HCT116 (cell line): Measurements from ENCODE around the gene PCSK2. TPM values are rescaled to one million over a fixed set of nuclear protein-coding genes. Genes with fewer than 3 reads are reported as not detected.

Experiments
- ATAC-seq: fragments of 200-7000 bp; cut with Tn5 transposase; 2 replicates; pipeline ENCODE4 v1.9.1; 2020; ENCODE audit warnings: mild to moderate bottlenecking, moderate library complexity
- BruUV-seq: library from RNA; stranded (reverse); fragments of 400-500 nt; replicated peaks from 2 replicates; lab custom pipeline; 2021; lab: Mats Ljungman, UMichigan
- CTCF ChIA-PET: fragments of 300-600 bp; sonication (Branson Sonifier 250); formaldehyde crosslinking; loops from one replicate; lab custom pipeline; 2021; ENCODE audit warnings: antibody characterized with exemption; lab: Charles Lee
- POLR2A ChIA-PET: fragments of 300-600, 350-600 bp; sonication (Branson Sonifier 250); formaldehyde crosslinking; loops from one replicate; lab custom pipeline; 2021; ENCODE audit warnings: antibody characterized with exemption; lab: Charles Lee
- RAD21 ChIA-PET, 2 experiments: fragments of 300-600 bp; sonication (Branson Sonifier 250); formaldehyde crosslinking; loops; one replicate each; lab custom pipeline; 2023; ENCODE audit warnings: low total read pairs in 2 of 2; ENCODE audit not compliant: uncharacterized antibody in 2 of 2, unreplicated experiment in 2 of 2, low non-redundant PET in 1 of 2; lab: Charles Lee
- DNase-seq: peaks from one replicate; pipeline ENCODE4 v3.0.0-alpha.2; 2010; ENCODE audit warnings: low read depth, low spot score
- H2AFZ ChIP-seq: fragments of 200-600 bp; shearing (Covaris generic), sonication (generic); 2 replicates; pipeline ENCODE4 v1.6.1; 2017; ENCODE audit warnings: low read depth, mixed run types, mixed read lengths, antibody characterized with exemption, low read length; ENCODE audit not compliant: poor library complexity, severe bottlenecking
- H3K27ac ChIP-seq: 2 replicates; pipeline ENCODE4 v1.5.1; 2012; ENCODE audit warnings: low read depth, low read length
- H3K27me3 ChIP-seq: fragments of 200-600 bp; sonication (generic); 2 replicates; pipeline ENCODE4 v1.6.1; 2016; ENCODE audit warnings: mixed run types, low read length, mixed read lengths; ENCODE audit not compliant: insufficient read depth
- H3K36me3 ChIP-seq, 2 experiments: fragments of 200-500 bp in 1 of 2; fragments of 200-600 bp in 1 of 2; sonication (Bioruptor generic) in 1 of 2; sonication (generic) in 1 of 2; 2 replicates each; pipeline versions ENCODE4 v1.5.1 to v1.6.1; 2014 to 2016; ENCODE audit warnings: low read length in 2 of 2, inconsistent platforms in 1 of 2, mixed read lengths in 1 of 2, mixed run types in 1 of 2; ENCODE audit not compliant: insufficient read depth in 2 of 2, control insufficient read depth in 1 of 2
- H3K4me1 ChIP-seq, 2 experiments: fragments of 200-600 bp in 1 of 2; sonication (generic) in 1 of 2; 2 replicates each; pipeline versions ENCODE4 v1.5.1 to v1.6.1; 2012 to 2017; ENCODE audit warnings: low read length in 2 of 2, inconsistent platforms in 1 of 2, mild to moderate bottlenecking in 1 of 2, mixed read lengths in 1 of 2, mixed run types in 1 of 2, moderate library complexity in 1 of 2; ENCODE audit not compliant: insufficient read depth in 2 of 2, control insufficient read depth in 1 of 2
- H3K4me2 ChIP-seq: fragments of 200-600 bp; sonication (generic); 2 replicates; pipeline ENCODE4 v1.6.1; 2017; ENCODE audit warnings: mixed run types, low read length, mixed read lengths
- H3K4me3 ChIP-seq, 2 experiments: fragments of 200-600 bp in 1 of 2; sonication (generic) in 1 of 2; replicated peaks in 1 of 2; 2 replicates each; pipeline ENCODE4 v1.5.1; 2011 to 2016; ENCODE audit warnings: low read length in 2 of 2, control low read depth in 1 of 2, low read depth in 1 of 2, mild to moderate bottlenecking in 1 of 2, mixed read lengths in 1 of 2, mixed run types in 1 of 2
- H3K79me2 ChIP-seq: fragments of 200-600 bp; sonication (generic); 2 replicates; pipeline ENCODE4 v1.6.1; 2017; ENCODE audit warnings: mild to moderate bottlenecking, mixed run types, low read length, moderate library complexity, mixed read lengths; ENCODE audit not compliant: insufficient read depth
- H3K9ac ChIP-seq: fragments of 200-600 bp; sonication (generic); 2 replicates; pipeline ENCODE4 v1.6.1; 2016; ENCODE audit warnings: low read length, mixed read lengths
- H3K9me2 ChIP-seq: fragments of 200-600 bp; sonication (generic), shearing (Covaris generic); 2 replicates; pipeline ENCODE4 v1.6.1; 2017; ENCODE audit warnings: mixed run types, mild to moderate bottlenecking, moderate library complexity; ENCODE audit not compliant: insufficient read depth
- H3K9me3 ChIP-seq, 2 experiments: fragments of 200-500 bp in 1 of 2; fragments of 200-600 bp in 1 of 2; sonication (Bioruptor generic) in 1 of 2; sonication (generic) in 1 of 2; 2 replicates each; pipeline ENCODE4 v1.6.1; 2014 to 2017; ENCODE audit warnings: low read length in 2 of 2, mixed read lengths in 2 of 2, inconsistent platforms in 1 of 2, low read depth in 1 of 2, mild to moderate bottlenecking in 1 of 2, mixed run types in 1 of 2, moderate library complexity in 1 of 2; ENCODE audit not compliant: control insufficient read depth in 1 of 2, insufficient read depth in 1 of 2
- H4K20me1 ChIP-seq: fragments of 200-600 bp; sonication (generic), shearing (Covaris generic); 2 replicates; pipeline ENCODE4 v1.6.1; 2017; ENCODE audit warnings: mixed run types, mild to moderate bottlenecking, moderate library complexity; ENCODE audit not compliant: insufficient read depth
- CBX3 ChIP-seq: IDR thresholded peaks from 2 replicates; pipeline ENCODE4 v1.6.1; 2012; ENCODE audit warnings: low read depth
- CTCF ChIP-seq, 3 experiments: fragments of 200-600 bp in 1 of 3; sonication (generic) in 1 of 3; IDR thresholded peaks in 2 of 3; conservative IDR thresholded peaks in 1 of 3; 2 replicates each; pipeline ENCODE4 v1.5.1; 2012 to 2017; ENCODE audit warnings: low read depth in 2 of 3, low read length in 2 of 3, antibody characterized with exemption in 1 of 3, borderline replicate concordance in 1 of 3, control low read depth in 1 of 3, mild to moderate bottlenecking in 1 of 3, mixed read lengths in 1 of 3, mixed run types in 1 of 3, moderate library complexity in 1 of 3; ENCODE audit not compliant: insufficient read depth in 1 of 3
- EGR1 ChIP-seq: IDR thresholded peaks from 2 replicates; pipeline ENCODE4 v1.6.1; 2012; ENCODE audit warnings: low read depth
- ELF1 ChIP-seq: IDR thresholded peaks from 2 replicates; pipeline ENCODE4 v1.6.1; 2012; ENCODE audit warnings: low read depth, borderline replicate concordance
- EZH2 ChIP-seq: fragments of 200-600 bp; sonication (generic); IDR thresholded peaks from 2 replicates; pipeline ENCODE4 v1.6.1; 2017; ENCODE audit warnings: antibody characterized with exemption, mixed run types
- EZH2phosphoT487 ChIP-seq: fragments of 200-600 bp; IDR thresholded peaks from 2 replicates; pipeline ENCODE4 v1.6.1; 2018; ENCODE audit warnings: antibody characterized with exemption, borderline replicate concordance
- FOSL1 ChIP-seq: IDR thresholded peaks from 2 replicates; pipeline ENCODE4 v1.6.1; 2012; ENCODE audit warnings: low read depth
- JUND ChIP-seq: IDR thresholded peaks from 2 replicates; pipeline ENCODE4 v1.6.1; 2012
- POLR2A ChIP-seq: IDR thresholded peaks from 2 replicates; pipeline ENCODE4 v1.7.0; 2011; ENCODE audit warnings: borderline replicate concordance; ENCODE audit not compliant: insufficient read depth, insufficient read length; ENCODE audit errors: extremely low read depth
- POLR2AphosphoS5 ChIP-seq: IDR thresholded peaks from 2 replicates; pipeline ENCODE4 v1.6.1; 2011; ENCODE audit warnings: mild to moderate bottlenecking, low read depth, low read length, moderate library complexity
- SP1 ChIP-seq: IDR thresholded peaks from 2 replicates; pipeline ENCODE4 v1.6.1; 2012; ENCODE audit warnings: low read depth
- SRF ChIP-seq: IDR thresholded peaks from 2 replicates; pipeline ENCODE4 v1.6.1; 2012; ENCODE audit warnings: low read depth
- TCF7L2 ChIP-seq: IDR thresholded peaks from 2 replicates; pipeline ENCODE4 v1.7.0; 2011; ENCODE audit warnings: borderline replicate concordance, inconsistent platforms; ENCODE audit not compliant: insufficient read depth, insufficient read length; ENCODE audit errors: extremely low read depth
- YY1 ChIP-seq: IDR thresholded peaks from 2 replicates; pipeline ENCODE4 v1.6.1; 2011; ENCODE audit warnings: low read length, low read depth, moderate library complexity, mild to moderate bottlenecking; ENCODE audit not compliant: insufficient replicate concordance; ENCODE audit errors: extremely low read depth
- ZFX ChIP-seq: fragments of 450-650 bp; IDR thresholded peaks from 2 replicates; pipeline ENCODE4 v1.6.1; 2017
- ZNF274 ChIP-seq: fragments of 200-500 bp; sonication (Bioruptor generic); IDR thresholded peaks from 2 replicates; pipeline ENCODE4 v1.6.1; 2014; ENCODE audit warnings: mild to moderate bottlenecking, low read depth, low read length, inconsistent platforms
- intact Hi-C: fragments of 100-400 bp; cut with micrococcal nuclease; formaldehyde crosslinking; loops from 2 replicates; pipeline ENCODE4 v1.10.0; 2022
- total RNA-seq: library from RNA; stranded (reverse); gene quantifications from one replicate; pipeline ENCODE4 v1.2.1, GENCODE V29; 2021; ENCODE audit not compliant: unreplicated experiment
- TF ChIP-seq, protein P1 (sequence below): IDR thresholded peaks from 2 replicates; pipeline ENCODE4 v1.6.1; 2011; ENCODE audit warnings: mild to moderate bottlenecking, low read length, moderate library complexity; ENCODE audit not compliant: insufficient replicate concordance; ENCODE audit errors: extremely low read depth
- TF ChIP-seq, protein P2 (sequence below): IDR thresholded peaks from 2 replicates; pipeline ENCODE4 v1.6.1; 2012
- TF ChIP-seq, protein P3 (sequence below): IDR thresholded peaks from 2 replicates; pipeline ENCODE4 v1.6.1; 2012; ENCODE audit warnings: low read depth
- TF ChIP-seq, protein P4 (sequence below): IDR thresholded peaks from 2 replicates; pipeline ENCODE4 v1.6.1; 2012

The PCSK2 gene
- total RNA-seq, 1 experiment from 2014 or later: not detected

DNA sequence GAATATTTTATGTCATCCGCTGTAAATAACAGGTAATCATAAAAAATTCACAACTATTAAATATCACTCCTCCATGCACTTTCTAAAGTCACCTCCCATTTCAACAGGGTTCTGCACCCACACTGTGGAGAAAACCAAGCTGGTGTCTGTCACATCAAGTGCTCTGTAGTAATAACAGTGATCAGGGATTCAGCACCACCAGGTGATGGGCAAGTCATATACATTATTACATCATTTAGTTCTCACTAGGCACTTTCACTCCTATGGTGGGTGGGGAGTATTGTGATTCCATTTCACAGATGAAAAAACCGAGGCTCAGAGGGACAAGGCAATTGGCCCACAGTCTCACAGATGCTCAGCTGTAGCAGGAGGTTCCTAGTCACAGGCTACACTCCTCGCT is 295.7 kb downstream of the PCSK2 start:
- ATAC-seq: no peak
- RAD21 ChIA-PET: no interaction called here

More for the DNA sequence above, 295.7 kb downstream of the PCSK2 start:
- Histone ChIP-seq H3K36me3 (no peaks in the 10 kb centered on the region), H3K27ac (no peak overlapping the region), H4K20me1 (no peaks in the 10 kb centered on the region), H3K9ac (no peak overlapping the region), H3K9me2 (no peaks in the 10 kb centered on the region), H3K79me2 (no peaks in the 10 kb centered on the region), H3K4me2 (no peak overlapping the region), H3K4me1 (peaks cover 6 to 14% of the 10 kb centered on the region in 2 experiments), H3K9me3 (no peaks in the 10 kb centered on the region), H2AFZ (no peak overlapping the region), H3K4me3 (no peak overlapping the region), H3K27me3 (no peaks in the 10 kb centered on the region)
- CTCF ChIA-PET: no interaction called here
- intact Hi-C loops: no loop called here
- TF ChIP-seq POLR2AphosphoS5: no peak
- no peak for TF ChIP-seq YY1
- TF ChIP-seq ZNF274: no peak
- no peak for TF ChIP-seq TCF7L2
- TF ChIP-seq, protein P1, sequence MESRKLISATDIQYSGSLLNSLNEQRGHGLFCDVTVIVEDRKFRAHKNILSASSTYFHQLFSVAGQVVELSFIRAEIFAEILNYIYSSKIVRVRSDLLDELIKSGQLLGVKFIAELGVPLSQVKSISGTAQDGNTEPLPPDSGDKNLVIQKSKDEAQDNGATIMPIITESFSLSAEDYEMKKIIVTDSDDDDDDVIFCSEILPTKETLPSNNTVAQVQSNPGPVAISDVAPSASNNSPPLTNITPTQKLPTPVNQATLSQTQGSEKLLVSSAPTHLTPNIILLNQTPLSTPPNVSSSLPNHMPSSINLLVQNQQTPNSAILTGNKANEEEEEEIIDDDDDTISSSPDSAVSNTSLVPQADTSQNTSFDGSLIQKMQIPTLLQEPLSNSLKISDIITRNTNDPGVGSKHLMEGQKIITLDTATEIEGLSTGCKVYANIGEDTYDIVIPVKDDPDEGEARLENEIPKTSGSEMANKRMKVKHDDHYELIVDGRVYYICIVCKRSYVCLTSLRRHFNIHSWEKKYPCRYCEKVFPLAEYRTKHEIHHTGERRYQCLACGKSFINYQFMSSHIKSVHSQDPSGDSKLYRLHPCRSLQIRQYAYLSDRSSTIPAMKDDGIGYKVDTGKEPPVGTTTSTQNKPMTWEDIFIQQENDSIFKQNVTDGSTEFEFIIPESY: no peak
- TF ChIP-seq, protein P2, sequence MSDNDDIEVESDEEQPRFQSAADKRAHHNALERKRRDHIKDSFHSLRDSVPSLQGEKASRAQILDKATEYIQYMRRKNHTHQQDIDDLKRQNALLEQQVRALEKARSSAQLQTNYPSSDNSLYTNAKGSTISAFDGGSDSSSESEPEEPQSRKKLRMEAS: no peak
- no peak for TF ChIP-seq EZH2phosphoT487
- no peak for TF ChIP-seq JUND
- TF ChIP-seq CBX3: no peak
- TF ChIP-seq, protein P3, sequence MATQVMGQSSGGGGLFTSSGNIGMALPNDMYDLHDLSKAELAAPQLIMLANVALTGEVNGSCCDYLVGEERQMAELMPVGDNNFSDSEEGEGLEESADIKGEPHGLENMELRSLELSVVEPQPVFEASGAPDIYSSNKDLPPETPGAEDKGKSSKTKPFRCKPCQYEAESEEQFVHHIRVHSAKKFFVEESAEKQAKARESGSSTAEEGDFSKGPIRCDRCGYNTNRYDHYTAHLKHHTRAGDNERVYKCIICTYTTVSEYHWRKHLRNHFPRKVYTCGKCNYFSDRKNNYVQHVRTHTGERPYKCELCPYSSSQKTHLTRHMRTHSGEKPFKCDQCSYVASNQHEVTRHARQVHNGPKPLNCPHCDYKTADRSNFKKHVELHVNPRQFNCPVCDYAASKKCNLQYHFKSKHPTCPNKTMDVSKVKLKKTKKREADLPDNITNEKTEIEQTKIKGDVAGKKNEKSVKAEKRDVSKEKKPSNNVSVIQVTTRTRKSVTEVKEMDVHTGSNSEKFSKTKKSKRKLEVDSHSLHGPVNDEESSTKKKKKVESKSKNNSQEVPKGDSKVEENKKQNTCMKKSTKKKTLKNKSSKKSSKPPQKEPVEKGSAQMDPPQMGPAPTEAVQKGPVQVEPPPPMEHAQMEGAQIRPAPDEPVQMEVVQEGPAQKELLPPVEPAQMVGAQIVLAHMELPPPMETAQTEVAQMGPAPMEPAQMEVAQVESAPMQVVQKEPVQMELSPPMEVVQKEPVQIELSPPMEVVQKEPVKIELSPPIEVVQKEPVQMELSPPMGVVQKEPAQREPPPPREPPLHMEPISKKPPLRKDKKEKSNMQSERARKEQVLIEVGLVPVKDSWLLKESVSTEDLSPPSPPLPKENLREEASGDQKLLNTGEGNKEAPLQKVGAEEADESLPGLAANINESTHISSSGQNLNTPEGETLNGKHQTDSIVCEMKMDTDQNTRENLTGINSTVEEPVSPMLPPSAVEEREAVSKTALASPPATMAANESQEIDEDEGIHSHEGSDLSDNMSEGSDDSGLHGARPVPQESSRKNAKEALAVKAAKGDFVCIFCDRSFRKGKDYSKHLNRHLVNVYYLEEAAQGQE: no peak
- TF ChIP-seq, protein P4, sequence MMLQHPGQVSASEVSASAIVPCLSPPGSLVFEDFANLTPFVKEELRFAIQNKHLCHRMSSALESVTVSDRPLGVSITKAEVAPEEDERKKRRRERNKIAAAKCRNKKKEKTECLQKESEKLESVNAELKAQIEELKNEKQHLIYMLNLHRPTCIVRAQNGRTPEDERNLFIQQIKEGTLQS: no peak
- TF ChIP-seq CTCF (IDR thresholded peaks at IDR 0.05 in 2 of 3, conservative IDR thresholded peaks at IDR 0.05 in 1 of 3; ENCODE audit: borderline replicate concordance in 1 of 3, insufficient read depth in 1 of 3, low read depth in 2 of 3, low read length in 2 of 3): no peak
- TF ChIP-seq FOSL1: no peak
- TF ChIP-seq SRF: no peak
- no peak for TF ChIP-seq ELF1
- no peak for TF ChIP-seq SP1
- no peak for TF ChIP-seq EZH2
- TF ChIP-seq ZFX: no peak
- no peak for TF ChIP-seq EGR1
- no peak for TF ChIP-seq POLR2A
- BruUV-seq: no TSS peak
- POLR2A ChIA-PET: no interaction called here
- DNase-seq: no peak
